ENCODE data around the gene FBXW7. TPM values are rescaled to one million over a fixed set of nuclear protein-coding genes. Genes with fewer than 3 reads are reported as not detected.

FBXW7 gene
- total and polyA plus RNA-seq, 12 donors, result 12.1 to 87.6 (median 66.8) TPM

DNA sequence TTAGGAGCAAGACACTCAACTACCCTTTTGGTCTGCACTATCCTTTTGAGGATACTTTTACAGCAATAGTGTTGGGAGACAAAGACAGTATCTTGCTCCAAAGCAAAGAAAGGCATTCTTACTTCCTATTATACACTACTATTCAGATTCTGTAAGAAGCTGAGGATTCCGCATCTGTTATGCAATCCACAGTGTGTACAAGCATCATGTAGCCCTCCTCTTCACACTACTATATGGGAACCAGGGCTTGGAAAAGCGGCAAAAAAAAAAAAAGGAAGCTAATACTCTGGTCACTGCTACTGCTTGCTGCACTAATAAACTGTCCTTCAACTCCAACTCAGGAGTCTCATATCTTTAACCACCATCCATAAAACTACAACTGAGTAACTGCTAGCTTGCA is 59.1 kb downstream of the FBXW7 start:
- intact Hi-C loops (cut with DNase I), result no loop called here
- ATAC-seq, result peak in 2 of 8 donors; percentile 29 to 53
- WGBS, 2 donors, result 80 to 99% methylated on average over 2 of the region's 2 CpGs

DNA sequence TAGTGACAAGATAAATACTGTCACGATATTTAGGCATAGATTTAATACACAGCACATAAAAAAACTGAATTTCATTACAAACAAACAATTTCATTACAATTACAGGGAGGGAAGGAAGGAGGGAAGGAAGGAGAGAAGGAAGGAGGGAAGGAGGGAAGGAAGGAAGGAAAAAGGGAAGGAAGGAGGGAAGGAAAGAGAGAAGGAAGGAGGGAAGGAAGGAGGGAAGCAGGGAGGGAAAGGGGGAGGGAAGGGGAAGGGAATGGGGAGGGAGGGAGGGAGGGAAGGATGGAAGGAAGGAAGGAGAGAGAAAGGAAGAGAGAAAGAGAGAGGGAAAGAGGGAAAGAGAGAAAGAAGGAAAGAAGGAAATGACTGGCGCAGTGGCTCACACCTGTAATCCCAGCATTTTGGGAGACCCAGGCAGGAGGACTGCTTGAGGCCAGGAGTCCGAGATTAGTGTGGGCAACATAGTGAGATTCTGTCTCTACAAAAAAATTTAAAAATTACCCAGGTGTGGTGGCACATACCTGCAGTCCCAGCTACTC is 64.6 kb downstream of the FBXW7 start:
- H3K4me3 ChIP-seq, result no peak overlapping the region
- peaks cover 0 to 1% (median 0%) of the 10 kb centered on the region in 9 donors for H3K4me1 ChIP-seq
- ATAC-seq (no peak), DNase-seq (no peak)
- H3K9me3 ChIP-seq, result peaks cover 0 to 4% (median 0%) of the 10 kb centered on the region in 11 donors
- intact Hi-C loops (cut with DNase I), result no loop called here
- H3K36me3 ChIP-seq, result no peaks in the 10 kb centered on the region
- no peak overlapping the region for H3K27ac ChIP-seq
- TF ChIP-seq, protein P1, sequence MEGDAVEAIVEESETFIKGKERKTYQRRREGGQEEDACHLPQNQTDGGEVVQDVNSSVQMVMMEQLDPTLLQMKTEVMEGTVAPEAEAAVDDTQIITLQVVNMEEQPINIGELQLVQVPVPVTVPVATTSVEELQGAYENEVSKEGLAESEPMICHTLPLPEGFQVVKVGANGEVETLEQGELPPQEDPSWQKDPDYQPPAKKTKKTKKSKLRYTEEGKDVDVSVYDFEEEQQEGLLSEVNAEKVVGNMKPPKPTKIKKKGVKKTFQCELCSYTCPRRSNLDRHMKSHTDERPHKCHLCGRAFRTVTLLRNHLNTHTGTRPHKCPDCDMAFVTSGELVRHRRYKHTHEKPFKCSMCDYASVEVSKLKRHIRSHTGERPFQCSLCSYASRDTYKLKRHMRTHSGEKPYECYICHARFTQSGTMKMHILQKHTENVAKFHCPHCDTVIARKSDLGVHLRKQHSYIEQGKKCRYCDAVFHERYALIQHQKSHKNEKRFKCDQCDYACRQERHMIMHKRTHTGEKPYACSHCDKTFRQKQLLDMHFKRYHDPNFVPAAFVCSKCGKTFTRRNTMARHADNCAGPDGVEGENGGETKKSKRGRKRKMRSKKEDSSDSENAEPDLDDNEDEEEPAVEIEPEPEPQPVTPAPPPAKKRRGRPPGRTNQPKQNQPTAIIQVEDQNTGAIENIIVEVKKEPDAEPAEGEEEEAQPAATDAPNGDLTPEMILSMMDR (IDR thresholded peaks at IDR 0.05), result no peak
- 97% methylated on average over 3 of the region's 3 CpGs for WGBS, 2 donors
- no peaks in the 10 kb centered on the region for H3K27me3 ChIP-seq

More for the DNA sequence above, 59.1 kb downstream of the FBXW7 start:
- H3K27me3 ChIP-seq, result no peaks in the 10 kb centered on the region
- H3K4me3 ChIP-seq, result no peak overlapping the region
- H3K4me1 ChIP-seq, result peaks cover 0 to 45% (median 14%) of the 10 kb centered on the region in 9 donors
- TF ChIP-seq, protein P1 (IDR thresholded peaks at IDR 0.05), result no peak
- no peak for DNase-seq
- H3K36me3 ChIP-seq, result no peaks in the 10 kb centered on the region
- no peak overlapping the region for H3K27ac ChIP-seq
- no peaks in the 10 kb centered on the region for H3K9me3 ChIP-seq

DNA sequence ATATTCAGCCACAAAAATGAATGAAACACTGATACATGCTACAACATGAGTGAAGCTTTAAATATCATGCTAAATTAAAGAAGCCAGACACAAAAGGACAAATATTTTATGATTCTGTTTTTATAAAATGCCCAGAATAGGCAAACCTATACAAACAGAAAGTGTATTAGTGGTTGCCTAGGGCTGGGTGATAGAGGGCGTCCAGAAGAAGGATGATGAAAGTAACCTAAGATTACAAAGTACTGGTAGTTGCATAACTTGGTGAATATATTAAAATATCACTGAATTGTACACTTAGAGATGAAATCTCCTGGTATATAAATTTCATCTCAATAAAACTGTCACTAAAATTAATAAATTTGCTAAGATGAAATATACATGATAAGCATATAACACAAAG is 67.5 kb downstream of the FBXW7 start:
- no peak for DNase-seq
- TF ChIP-seq, protein P1 (IDR thresholded peaks at IDR 0.05), result no peak
- ATAC-seq, result no peak
- Histone ChIP-seq H3K4me1 (peaks cover 0 to 20% (median 9%) of the 10 kb centered on the region in 9 donors), H3K36me3 (no peaks in the 10 kb centered on the region), H3K4me3 (no peak overlapping the region), H3K9me3 (peaks cover 0 to 4% (median 0%) of the 10 kb centered on the region in 11 donors), H3K27me3 (no peaks in the 10 kb centered on the region), H3K27ac (no peak overlapping the region)
- intact Hi-C loops (cut with DNase I), result no loop called here
- 89 to 98% methylated on average over 1 of the region's 1 CpG for WGBS, 2 donors

DNA sequence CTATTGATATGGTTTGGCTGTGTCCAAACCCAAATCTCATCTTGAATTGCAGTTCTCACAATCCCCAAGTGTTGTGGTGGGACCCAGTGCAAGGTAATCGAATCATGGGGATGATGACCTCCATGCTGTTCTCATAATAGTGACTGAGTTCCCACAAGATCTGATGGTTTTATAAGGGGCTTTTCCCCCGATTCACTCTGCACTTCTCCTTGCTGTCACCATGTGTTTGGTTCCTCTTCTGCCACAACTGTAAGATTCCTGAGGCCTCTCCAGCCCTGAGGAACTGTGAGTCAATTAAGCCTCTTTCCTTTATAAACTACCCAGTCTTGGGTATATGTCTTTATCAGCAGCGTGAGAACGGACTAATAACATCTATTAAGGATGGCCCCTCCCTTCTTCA is 68.8 kb downstream of the FBXW7 start:
- TF ChIP-seq, protein P1 (IDR thresholded peaks at IDR 0.05), result no peak
- Histone ChIP-seq H3K36me3 (no peaks in the 10 kb centered on the region), H3K27ac (no peak overlapping the region), H3K4me3 (no peak overlapping the region), H3K9me3 (peaks cover 0 to 4% (median 0%) of the 10 kb centered on the region in 11 donors), H3K27me3 (no peaks in the 10 kb centered on the region), H3K4me1 (peaks cover 0 to 33% (median 14%) of the 10 kb centered on the region in 9 donors)
- intact Hi-C loops (cut with DNase I), result no loop called here
- ATAC-seq (no peak), DNase-seq (no peak)
- 94% methylated on average over 4 of the region's 4 CpGs for WGBS, 2 donors
